Mesenchymal stem cell (in vitro differentiated cells and primary cell): ENCODE results near the gene DLAT.
"Not testable (repeated sequence)": the region's sequence is repeated elsewhere in the genome, so short reads cannot be mapped to it uniquely, and the experiment has no call there.

ENCODE experiments used
- DNase-seq: peaks from one replicate; pipeline ENCODE4 v3.0.0-alpha.2; 2013
- H2AFZ ChIP-seq: one replicate; pipeline ENCODE4 v1.6.1; 2013; ENCODE audit warnings: low read depth, mild to moderate bottlenecking, control low read depth, inconsistent platforms, low read length, moderate library complexity
- H2AK5ac ChIP-seq: 2 replicates; pipeline ENCODE4 v1.6.1; 2013; ENCODE audit warnings: low read length, moderate library complexity, mild to moderate bottlenecking, inconsistent platforms; ENCODE audit not compliant: severe bottlenecking
- H2BK120ac ChIP-seq: one replicate; pipeline ENCODE4 v1.6.1; 2013; ENCODE audit warnings: low read depth, mild to moderate bottlenecking, inconsistent platforms, low read length, moderate library complexity
- H2BK12ac ChIP-seq, 2 experiments: one replicate each; pipeline ENCODE4 v1.6.1; 2013; ENCODE audit warnings: inconsistent platforms in 2 of 2, low read length in 2 of 2, mild to moderate bottlenecking in 2 of 2, moderate library complexity in 2 of 2, control low read depth in 1 of 2
- H2BK15ac ChIP-seq: one replicate; pipeline ENCODE4 v1.6.1; 2013; ENCODE audit warnings: mild to moderate bottlenecking, low read depth, inconsistent platforms; ENCODE audit not compliant: poor library complexity, severe bottlenecking
- H2BK5ac ChIP-seq: 2 replicates; pipeline ENCODE4 v1.6.1; 2013; ENCODE audit warnings: low read depth, mild to moderate bottlenecking, low read length, control low read depth, inconsistent platforms; ENCODE audit not compliant: poor library complexity, severe bottlenecking
- H3K14ac ChIP-seq, 2 experiments: one replicate each; pipeline ENCODE4 v1.6.1; 2013; ENCODE audit warnings: inconsistent platforms in 2 of 2, low read length in 2 of 2, control low read depth in 1 of 2, mild to moderate bottlenecking in 1 of 2, moderate library complexity in 1 of 2
- H3K18ac ChIP-seq, 2 experiments: one replicate each; pipeline ENCODE4 v1.6.1; 2013; ENCODE audit warnings: inconsistent platforms in 2 of 2, low read length in 2 of 2, control low read depth in 1 of 2, low read depth in 1 of 2, mild to moderate bottlenecking in 1 of 2
- H3K23ac ChIP-seq, 2 experiments: one replicate each; pipeline ENCODE4 v1.6.1; 2013; ENCODE audit warnings: inconsistent platforms in 2 of 2, low read length in 2 of 2, mild to moderate bottlenecking in 2 of 2, moderate library complexity in 2 of 2, control low read depth in 1 of 2
- H3K27ac ChIP-seq: 2 replicates; pipeline ENCODE4 v1.5.1; 2013; ENCODE audit warnings: mild to moderate bottlenecking, moderate library complexity, low read length, control low read depth, inconsistent platforms; ENCODE audit not compliant: poor library complexity, severe bottlenecking
- H3K27me3 ChIP-seq, 2 experiments: 2 replicates each; pipeline versions ENCODE4 v1.6.1 to v1.7.0; 2013; ENCODE audit warnings: low read length in 2 of 2, mild to moderate bottlenecking in 2 of 2, moderate library complexity in 2 of 2, control low read depth in 1 of 2, inconsistent platforms in 1 of 2; ENCODE audit not compliant: control insufficient read depth in 1 of 2, insufficient read depth in 1 of 2
- H3K36me3 ChIP-seq, 2 experiments: 2 replicates each; pipeline versions ENCODE4 v1.6.1 to v1.7.0; 2013; ENCODE audit warnings: low read length in 2 of 2, control low read depth in 1 of 2, inconsistent platforms in 1 of 2, low read depth in 1 of 2, mild to moderate bottlenecking in 1 of 2; ENCODE audit not compliant: insufficient read depth in 2 of 2, control insufficient read depth in 1 of 2
- H3K4ac ChIP-seq, 2 experiments: one replicate each; pipeline ENCODE4 v1.6.1; 2013; ENCODE audit warnings: inconsistent platforms in 2 of 2, low read length in 2 of 2, mild to moderate bottlenecking in 2 of 2, moderate library complexity in 2 of 2, control low read depth in 1 of 2, low read depth in 1 of 2
- H3K4me1 ChIP-seq: 2 replicates; pipeline ENCODE4 v1.6.1; 2013; ENCODE audit warnings: low read depth, low read length, control low read depth; ENCODE audit not compliant: control insufficient read depth, insufficient read depth
- H3K4me2 ChIP-seq: 2 replicates; pipeline ENCODE4 v1.6.1; 2013; ENCODE audit warnings: low read length, mild to moderate bottlenecking, inconsistent platforms; ENCODE audit not compliant: poor library complexity, severe bottlenecking
- H3K4me3 ChIP-seq, 2 experiments: 2 replicates each; pipeline versions ENCODE4 v1.5.1 to v1.7.0; 2013; ENCODE audit warnings: low read length in 2 of 2, mild to moderate bottlenecking in 2 of 2, control low read depth in 1 of 2, low read depth in 1 of 2; ENCODE audit not compliant: insufficient read depth in 1 of 2
- H3K79me1 ChIP-seq: replicated peaks from 2 replicates; pipeline ENCODE4 v1.6.1; 2013; ENCODE audit warnings: mild to moderate bottlenecking, control low read depth, low read length, inconsistent platforms; ENCODE audit not compliant: poor library complexity, severe bottlenecking
- H3K9ac ChIP-seq: 2 replicates; pipeline ENCODE4 v1.7.0; 2013; ENCODE audit warnings: mild to moderate bottlenecking, low read length, moderate library complexity
- H3K9me3 ChIP-seq: 2 replicates; pipeline ENCODE4 v1.7.0; 2013; ENCODE audit warnings: mild to moderate bottlenecking, low read length; ENCODE audit not compliant: control insufficient read depth
- H4K8ac ChIP-seq: one replicate; pipeline ENCODE4 v1.6.1; 2013; ENCODE audit warnings: inconsistent platforms, mild to moderate bottlenecking, low read length, moderate library complexity
- H4K91ac ChIP-seq: one replicate; pipeline ENCODE4 v1.6.1; 2013; ENCODE audit warnings: mild to moderate bottlenecking, low read length, inconsistent platforms
- WGBS: methylation state at CpG from one replicate; pipeline ENCODE4 v1.1.7; 2013; ENCODE audit warnings: mixed read lengths; 5-methylcytosine and 5-hydroxymethylcytosine counted together

Gene DLAT

DNA sequence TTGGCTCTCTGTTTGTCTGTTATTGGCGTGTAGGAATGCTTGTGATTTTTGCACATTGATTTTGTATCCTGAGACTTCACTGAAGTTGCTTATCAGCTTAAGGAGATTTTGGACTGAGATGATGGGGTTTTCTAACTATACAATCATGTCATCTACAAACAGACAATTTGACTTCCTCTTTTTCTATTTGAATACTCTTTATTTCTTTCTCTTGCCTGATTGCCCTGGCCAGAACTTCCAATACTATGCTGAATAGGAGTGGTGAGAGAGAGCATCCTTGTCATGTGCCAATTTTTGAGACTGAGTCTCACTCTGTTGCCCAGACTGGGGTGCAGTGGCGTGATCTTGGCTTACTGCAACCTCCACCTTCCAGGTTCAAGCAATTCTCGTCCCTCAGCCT, 23.0 kb downstream of the DLAT start:
- not testable (repeated sequence) for H3K27me3 ChIP-seq, H3K9ac ChIP-seq, H3K4me1 ChIP-seq, H4K91ac ChIP-seq, H3K27ac ChIP-seq, DNase-seq, H3K18ac ChIP-seq, H3K14ac ChIP-seq, H2BK5ac ChIP-seq, H3K23ac ChIP-seq, H2BK15ac ChIP-seq, H4K8ac ChIP-seq, H3K4me3 ChIP-seq, H2BK120ac ChIP-seq, H3K4me2 ChIP-seq, H2AK5ac ChIP-seq, H3K4ac ChIP-seq, H3K9me3 ChIP-seq, H2AFZ ChIP-seq, H2BK12ac ChIP-seq
- 98% methylated on average over 2 of the region's 3 CpGs for WGBS
- Histone ChIP-seq H3K36me3 (peaks cover 16 to 84% of the 10 kb centered on the region in 2 experiments), H3K79me1 (peaks cover 13% of the 10 kb centered on the region)

GRCh38 chr11:112049777-112050176, 24.6 kb downstream of the DLAT start:
- no peak overlapping the region for H3K4me3 ChIP-seq
- WGBS = 49% methylated on average over 2 of the region's 2 CpGs
- H3K27me3 ChIP-seq = no peaks in the 10 kb centered on the region

DNA sequence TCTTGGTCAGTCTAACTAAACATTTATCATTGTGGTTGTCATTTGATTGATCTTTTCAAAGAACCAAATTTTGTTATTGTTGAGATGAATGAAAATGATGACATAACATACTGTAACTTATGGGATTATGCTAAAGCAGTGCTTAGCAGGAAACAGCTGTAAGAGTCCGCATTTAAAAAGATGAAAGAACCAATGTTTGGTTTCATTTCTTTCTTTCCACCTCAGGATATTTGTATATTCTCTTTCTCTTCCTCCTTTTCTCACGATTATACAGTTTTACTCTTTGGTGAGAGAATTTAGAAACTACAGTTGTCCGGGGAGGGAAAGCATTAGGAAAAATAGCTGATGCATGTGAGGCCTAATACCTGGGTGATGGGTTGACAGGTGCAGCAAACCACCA, 25.5 kb downstream of the DLAT start:
- no peak overlapping the region for H3K9ac ChIP-seq
- no peak overlapping the region for H3K14ac ChIP-seq
- H3K79me1 ChIP-seq = peaks cover 4% of the 10 kb centered on the region
- H2BK12ac ChIP-seq = no peak overlapping the region
- H3K9me3 ChIP-seq = no peaks in the 10 kb centered on the region
- no peak overlapping the region for H3K4me2 ChIP-seq
- no peaks in the 10 kb centered on the region for H3K27me3 ChIP-seq
- no peak overlapping the region for H2BK15ac ChIP-seq
- no peak overlapping the region for H2AFZ ChIP-seq
- H2BK5ac ChIP-seq = no peak overlapping the region
- no peaks in the 10 kb centered on the region for H3K4me1 ChIP-seq
- H2BK120ac ChIP-seq = no peak overlapping the region
- no peak overlapping the region for H3K27ac ChIP-seq
- no peak overlapping the region for H2AK5ac ChIP-seq
- no peak overlapping the region for H3K18ac ChIP-seq
- 100% methylated on average over 2 of the region's 3 CpGs for WGBS
- no peak overlapping the region for H3K4me3 ChIP-seq
- H4K8ac ChIP-seq = no peak overlapping the region
- H3K23ac ChIP-seq = no peak overlapping the region
- no peak overlapping the region for H3K4ac ChIP-seq
- DNase-seq = no peak
- no peak overlapping the region for H4K91ac ChIP-seq
- peaks cover 12 to 80% of the 10 kb centered on the region in 2 experiments for H3K36me3 ChIP-seq

More at GRCh38 chr11:112049777-112050176, 24.6 kb downstream of the DLAT start:
- Histone ChIP-seq H4K91ac (no peak overlapping the region), H3K14ac (no peak overlapping the region), H3K9ac (no peak overlapping the region), H4K8ac (no peak overlapping the region), H2BK12ac (no peak overlapping the region), H3K4ac (no peak overlapping the region), H3K27ac (no peak overlapping the region), H2AK5ac (no peak overlapping the region), H3K4me2 (no peak overlapping the region), H3K9me3 (no peaks in the 10 kb centered on the region), H3K79me1 (peaks cover 10% of the 10 kb centered on the region), H2AFZ (no peak overlapping the region), H3K18ac (no peak overlapping the region), H3K36me3 (peaks cover 16 to 84% of the 10 kb centered on the region in 2 experiments), H2BK15ac (no peak overlapping the region), H3K23ac (no peak overlapping the region), H3K4me1 (no peaks in the 10 kb centered on the region), H2BK5ac (no peak overlapping the region), H2BK120ac (no peak overlapping the region)
- DNase-seq = no peak

DNA sequence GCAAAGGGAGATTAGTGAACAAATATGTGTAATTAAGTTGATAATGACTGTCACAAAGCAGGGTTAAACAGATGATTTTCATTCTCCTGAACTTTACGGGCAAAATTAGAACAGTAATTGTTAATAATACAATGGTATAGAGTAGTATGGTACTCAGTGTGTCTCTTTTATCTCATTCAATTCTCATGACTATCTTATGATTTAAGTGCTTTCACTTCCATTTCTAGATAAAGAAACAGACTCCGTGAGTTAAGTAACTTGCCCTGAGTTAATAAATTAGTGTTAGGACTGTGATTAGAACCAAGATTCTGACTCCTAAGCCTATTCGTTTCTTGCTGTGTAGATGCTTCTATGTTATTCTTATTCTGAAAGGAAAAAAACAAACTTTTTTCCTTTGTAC, 26.6 kb downstream of the DLAT start:
- WGBS = 100% methylated on average over 1 of the region's 3 CpGs
- H3K79me1 ChIP-seq = peaks cover 4% of the 10 kb centered on the region
- H3K4me2 ChIP-seq = no peak overlapping the region
- no peak overlapping the region for H3K4me3 ChIP-seq
- no peak overlapping the region for H2BK15ac ChIP-seq
- H4K91ac ChIP-seq = no peak overlapping the region
- no peak overlapping the region for H4K8ac ChIP-seq
- no peak overlapping the region for H2BK12ac ChIP-seq
- H3K9ac ChIP-seq = no peak overlapping the region
- no peak overlapping the region for H3K18ac ChIP-seq
- no peak overlapping the region for H3K4ac ChIP-seq
- no peak overlapping the region for H2BK5ac ChIP-seq
- no peaks in the 10 kb centered on the region for H3K4me1 ChIP-seq
- H2AK5ac ChIP-seq = no peak overlapping the region
- no peaks in the 10 kb centered on the region for H3K9me3 ChIP-seq
- H3K14ac ChIP-seq = no peak overlapping the region
- H2AFZ ChIP-seq = no peak overlapping the region
- DNase-seq = no peak
- no peak overlapping the region for H3K23ac ChIP-seq
- peaks cover 12 to 80% of the 10 kb centered on the region in 2 experiments for H3K36me3 ChIP-seq
- H3K27me3 ChIP-seq = no peaks in the 10 kb centered on the region
- no peak overlapping the region for H2BK120ac ChIP-seq
- H3K27ac ChIP-seq = no peak overlapping the region
